ENCODE measurements around the gene RILP. TPM values are rescaled to one million over a fixed set of nuclear protein-coding genes. Genes with fewer than 3 reads are reported as not detected.
"Not testable (repeated sequence)": the region's sequence is repeated elsewhere in the genome, so short reads cannot be mapped to it uniquely, and the experiment has no call there.

The RILP gene
- total and polyA plus RNA-seq, 2 of the 4 experiments (the other 2 are of a cell fraction), result 3.9 to 6.0 TPM

DNA sequence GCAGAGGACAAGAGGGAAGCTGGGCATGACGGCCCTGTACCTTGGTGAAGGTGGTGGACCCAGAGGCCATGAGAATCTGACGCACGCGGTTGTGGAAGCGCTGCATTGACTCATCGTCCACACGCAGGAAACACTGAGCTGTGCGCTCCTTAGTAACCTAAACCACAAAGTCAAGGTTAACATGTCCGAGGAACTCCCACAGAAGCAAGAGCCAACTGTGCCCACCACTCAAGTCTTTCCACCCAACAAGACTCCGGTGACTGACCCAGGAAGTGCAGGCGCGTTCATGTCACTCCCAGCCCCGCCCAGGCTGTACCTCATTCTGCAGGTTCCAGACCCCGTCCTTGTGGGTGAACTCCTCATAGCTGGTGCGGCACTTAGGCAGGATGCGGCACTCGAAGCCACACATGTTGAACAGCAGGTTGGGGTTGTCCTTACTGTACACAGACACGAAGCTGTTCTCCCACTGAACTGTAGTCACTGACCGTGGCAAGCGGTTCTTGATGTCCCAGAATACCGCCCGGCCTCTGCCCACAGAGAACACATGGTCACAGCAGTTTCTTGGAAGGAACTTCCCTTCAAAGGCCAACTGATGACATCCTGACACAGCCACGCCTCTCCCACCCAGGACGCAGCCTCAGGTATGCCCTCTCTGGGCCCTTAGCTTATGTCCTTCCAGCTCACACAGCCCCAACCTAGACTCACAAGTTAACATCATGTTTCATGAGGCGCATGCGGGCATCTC, 23.5 kb upstream of the RILP start (continued):
- TF ChIP-seq, protein P1, sequence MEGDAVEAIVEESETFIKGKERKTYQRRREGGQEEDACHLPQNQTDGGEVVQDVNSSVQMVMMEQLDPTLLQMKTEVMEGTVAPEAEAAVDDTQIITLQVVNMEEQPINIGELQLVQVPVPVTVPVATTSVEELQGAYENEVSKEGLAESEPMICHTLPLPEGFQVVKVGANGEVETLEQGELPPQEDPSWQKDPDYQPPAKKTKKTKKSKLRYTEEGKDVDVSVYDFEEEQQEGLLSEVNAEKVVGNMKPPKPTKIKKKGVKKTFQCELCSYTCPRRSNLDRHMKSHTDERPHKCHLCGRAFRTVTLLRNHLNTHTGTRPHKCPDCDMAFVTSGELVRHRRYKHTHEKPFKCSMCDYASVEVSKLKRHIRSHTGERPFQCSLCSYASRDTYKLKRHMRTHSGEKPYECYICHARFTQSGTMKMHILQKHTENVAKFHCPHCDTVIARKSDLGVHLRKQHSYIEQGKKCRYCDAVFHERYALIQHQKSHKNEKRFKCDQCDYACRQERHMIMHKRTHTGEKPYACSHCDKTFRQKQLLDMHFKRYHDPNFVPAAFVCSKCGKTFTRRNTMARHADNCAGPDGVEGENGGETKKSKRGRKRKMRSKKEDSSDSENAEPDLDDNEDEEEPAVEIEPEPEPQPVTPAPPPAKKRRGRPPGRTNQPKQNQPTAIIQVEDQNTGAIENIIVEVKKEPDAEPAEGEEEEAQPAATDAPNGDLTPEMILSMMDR (conservative IDR thresholded peaks at IDR 0.05; ENCODE audit: low read depth, low read length), result no peak

DNA sequence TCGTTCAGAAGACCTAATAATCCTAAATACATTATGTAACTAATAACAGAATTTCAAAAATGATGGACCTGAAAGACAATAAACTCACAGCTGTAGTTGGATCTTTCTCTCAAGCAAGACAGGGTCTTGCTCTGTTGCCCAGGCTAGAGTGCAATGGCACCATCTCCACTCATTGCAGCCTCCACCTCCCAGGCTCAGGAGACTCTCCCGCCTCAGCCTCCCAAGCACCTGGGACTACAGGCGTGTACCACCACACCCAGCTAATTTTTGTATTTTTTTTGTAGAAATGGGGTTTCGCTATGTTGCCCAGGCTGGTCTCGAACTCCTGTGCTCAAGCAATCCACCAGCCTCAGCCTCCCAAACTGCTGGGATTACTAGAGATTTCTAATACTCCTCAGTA, 14.3 kb upstream of the RILP start:
- H3K27ac ChIP-seq (ENCODE audit: insufficient read depth, low read length); H3K18ac ChIP-seq (ENCODE audit: low read depth, low read length); H2AFZ ChIP-seq (replicated peaks; ENCODE audit: low read length, poor library complexity); H3K4me1 ChIP-seq (ENCODE audit: control insufficient read depth, insufficient read depth, low read length); H3K9me3 ChIP-seq (ENCODE audit: control insufficient read depth, insufficient read depth, low read length); ATAC-seq (ENCODE audit: low read depth); H2AK5ac ChIP-seq (ENCODE audit: low read depth, low read length); BruUV-seq (replicated peaks); H3K4me3 ChIP-seq (ENCODE audit: insufficient read depth, low read depth, low read length); H2BK5ac ChIP-seq (ENCODE audit: low read depth, low read length, poor library complexity, severe bottlenecking); DNase-seq; intact Hi-C loops (cut with micrococcal nuclease); in situ Hi-C loops (cut with MboI; ENCODE audit: low sequenced_read_pairs); H3K27me3 ChIP-seq (ENCODE audit: control insufficient read depth, insufficient read depth, low read length); H3K4ac ChIP-seq (ENCODE audit: low read depth, low read length); H2BK120ac ChIP-seq (ENCODE audit: low read depth, low read length); H2AK9ac ChIP-seq (replicated peaks; ENCODE audit: low read depth, low read length, poor library complexity); CTCF ChIA-PET; H4K5ac ChIP-seq (ENCODE audit: low read depth, low read length); H3K9ac ChIP-seq (ENCODE audit: low read depth, low read length); POLR2A ChIA-PET (ENCODE audit: unreplicated experiment); H4K8ac ChIP-seq (ENCODE audit: low read depth in 2 of 2, low read length in 2 of 2); H4K20me1 ChIP-seq (ENCODE audit: insufficient read depth, low read length); H2BK20ac ChIP-seq (ENCODE audit: low read depth, low read length); H3K9me1 ChIP-seq (ENCODE audit: insufficient read depth, low read length); H3K4me2 ChIP-seq (ENCODE audit: low read depth, low read length); H3K23ac ChIP-seq (ENCODE audit: low read depth, low read length); H4K91ac ChIP-seq (ENCODE audit: insufficient read depth, low read depth, low read length); dilution Hi-C loops (cut with HindIII; ENCODE audit: low sequenced_read_pairs, unreplicated experiment); H2BK15ac ChIP-seq (ENCODE audit: low read depth, low read length); H3K56ac ChIP-seq (ENCODE audit: extremely low read depth, insufficient read depth, low read length); H3K14ac ChIP-seq (replicated peaks; ENCODE audit: low read depth, low read length): not testable (repeated sequence)
- WGBS, 2 experiments (ENCODE audit: extremely low coverage in 2 of 2, insufficient read length in 1 of 2), result 100% methylated on average over 1 of the region's 5 CpGs; no CpG with 5 or more reads in 1 of the 2 experiments
- H3K36me3 ChIP-seq (ENCODE audit: control insufficient read depth, insufficient read depth, low read length), result peaks cover 62% of the 10 kb centered on the region
- peaks cover 21 to 62% of the 10 kb centered on the region in 2 experiments for H3K79me1 ChIP-seq (ENCODE audit: low read depth in 1 of 2, low read length in 2 of 2)

All from IMR-90 (cell line).